ENCODE data around the gene HHIPL1.

HHIPL1 gene

GRCh38 chr14:99718031-99718810 is 73.3 kb downstream of the HHIPL1 start:
- peak; percentile 90 for DNase-seq

GRCh38 chr14:99718811-99719192 is 73.9 kb downstream of the HHIPL1 start:
- no peak for DNase-seq

- DNase-seq, result no peak
Observed at GRCh38 chr14:99720941-99721791, 76.2 kb downstream of the HHIPL1 start.

GRCh38 chr14:99721792-99722516 is 77.0 kb downstream of the HHIPL1 start:
- DNase-seq, result no peak

GRCh38 chr14:99722741-99723140 is 77.8 kb downstream of the HHIPL1 start:
- no peak for DNase-seq

- no peak for DNase-seq
Observed at GRCh38 chr14:99724196-99724891, 79.4 kb downstream of the HHIPL1 start.

GRCh38 chr14:99724939-99725773 is 80.2 kb downstream of the HHIPL1 start:
- DNase-seq, result no peak

- DNase-seq, result no peak
Observed at GRCh38 chr14:99725774-99726537, 81.0 kb downstream of the HHIPL1 start.

GRCh38 chr14:99726538-99727095 is 81.7 kb downstream of the HHIPL1 start:
- no peak for DNase-seq

GRCh38 chr14:99727096-99727870 is 82.4 kb downstream of the HHIPL1 start:
- DNase-seq, result no peak

GRCh38 chr14:99728231-99728920 is 83.4 kb downstream of the HHIPL1 start:
- DNase-seq, result no peak

- no peak for DNase-seq
Observed at GRCh38 chr14:99728981-99729451, 84.1 kb downstream of the HHIPL1 start.
